HG03354 (cell line): Measurements from ENCODE around the gene BAIAP3.

Experiments used
- ATAC-seq: cut with Tn5 transposase; IDR thresholded peaks from one replicate; pipeline ENCODE4 v1.9.1; 2021; ENCODE audit warnings: mild to moderate bottlenecking; ENCODE audit not compliant: unreplicated experiment, poor library complexity, severe bottlenecking

The BAIAP3 gene

GRCh38 chr16:1342526-1343427, 9.3 kb downstream of the BAIAP3 start:
- peak; percentile 92 for ATAC-seq

- no peak for ATAC-seq
Measured at GRCh38 chr16:1343428-1344242, 10.2 kb downstream of the BAIAP3 start.

- ATAC-seq: no peak
Measured at GRCh38 chr16:1344499-1344898, 11.1 kb downstream of the BAIAP3 start.

GRCh38 chr16:1345087-1345486, 11.6 kb downstream of the BAIAP3 start:
- no peak for ATAC-seq

GRCh38 chr16:1345651-1346421, 12.4 kb downstream of the BAIAP3 start:
- no peak for ATAC-seq

- ATAC-seq: no peak
Measured at GRCh38 chr16:1346422-1347285, 13.2 kb downstream of the BAIAP3 start.

- no peak for ATAC-seq
Measured at GRCh38 chr16:1347286-1347855, 13.9 kb downstream of the BAIAP3 start.

GRCh38 chr16:1347962-1348361, 14.5 kb downstream of the BAIAP3 start:
- ATAC-seq: no peak

GRCh38 chr16:1348441-1348840, 15.0 kb downstream of the BAIAP3 start:
- no peak for ATAC-seq

GRCh38 chr16:1348926-1349325, 15.5 kb downstream of the BAIAP3 start:
- ATAC-seq: no peak

- ATAC-seq: no peak
Measured at GRCh38 chr16:1349351-1349750, 15.9 kb downstream of the BAIAP3 start.

GRCh38 chr16:1349951-1350350, 16.5 kb downstream of the BAIAP3 start:
- no peak for ATAC-seq

GRCh38 chr16:1350691-1351090, 17.2 kb downstream of the BAIAP3 start:
- no peak for ATAC-seq

GRCh38 chr16:1351215-1351581, 17.8 kb downstream of the BAIAP3 start:
- no peak for ATAC-seq

GRCh38 chr16:1351582-1352362, 18.3 kb downstream of the BAIAP3 start, which contains the start of the genes GNPTG and TSR3:
Gene GNPTG, plus strand, starts transcription at chr16:1351931. Its CDS starts 35 bp downstream, at chr16:1351966.
Gene TSR3, minus strand, starts transcription at chr16:1351878. Its CDS starts 74 bp downstream, at chr16:1351804.
- ATAC-seq: peak; percentile 76

- no peak for ATAC-seq
Measured at GRCh38 chr16:1354815-1355540, 21.5 kb downstream of the BAIAP3 start.

- no peak for ATAC-seq
Measured at GRCh38 chr16:1355591-1355990, 22.1 kb downstream of the BAIAP3 start.
